Brain microvascular endothelial cell (primary cell): Measurements from ENCODE around the gene CDYL.
A peak's percentile ranks its signal among the peaks of the same experiment; 100 is the strongest.

Experiments
- DNase-seq: peaks from one replicate; pipeline ENCODE4 v3.0.0-alpha.2; 2020
- H3K27ac ChIP-seq: fragments of 250-450 bp; sonication (Bioruptor Pico); 2 replicates; pipeline ENCODE4 v1.5.1; 2020; ENCODE audit warnings: mild to moderate bottlenecking, moderate library complexity
- H3K27me3 ChIP-seq: fragments of 250-450 bp; sonication (Bioruptor Pico); replicated peaks from 2 replicates; pipeline ENCODE4 v1.5.1; 2020; ENCODE audit warnings: mild to moderate bottlenecking
- H3K36me3 ChIP-seq: fragments of 250-450 bp; sonication (Bioruptor Pico); replicated peaks from 2 replicates; pipeline ENCODE4 v1.5.1; 2020; ENCODE audit warnings: mild to moderate bottlenecking
- H3K4me3 ChIP-seq: 2 replicates; pipeline ENCODE4 v1.5.1; 2011; ENCODE audit warnings: low read depth, mild to moderate bottlenecking, control low read depth, low read length, moderate library complexity
- in situ Hi-C: cut with HindIII; loops from 2 replicates; pipeline ENCODE4 v1.10.0; 2017; ENCODE audit warnings: low sequenced_read_pairs, low pct_ligation_motif_present
- TF ChIP-seq, protein P1 (sequence below): IDR thresholded peaks from 2 replicates; pipeline ENCODE4 v1.5.1; 2011; ENCODE audit warnings: low read depth, mild to moderate bottlenecking, moderate library complexity, low read length, control low read depth, inconsistent platforms; ENCODE audit errors: missing control alignments

The CDYL gene

DNA sequence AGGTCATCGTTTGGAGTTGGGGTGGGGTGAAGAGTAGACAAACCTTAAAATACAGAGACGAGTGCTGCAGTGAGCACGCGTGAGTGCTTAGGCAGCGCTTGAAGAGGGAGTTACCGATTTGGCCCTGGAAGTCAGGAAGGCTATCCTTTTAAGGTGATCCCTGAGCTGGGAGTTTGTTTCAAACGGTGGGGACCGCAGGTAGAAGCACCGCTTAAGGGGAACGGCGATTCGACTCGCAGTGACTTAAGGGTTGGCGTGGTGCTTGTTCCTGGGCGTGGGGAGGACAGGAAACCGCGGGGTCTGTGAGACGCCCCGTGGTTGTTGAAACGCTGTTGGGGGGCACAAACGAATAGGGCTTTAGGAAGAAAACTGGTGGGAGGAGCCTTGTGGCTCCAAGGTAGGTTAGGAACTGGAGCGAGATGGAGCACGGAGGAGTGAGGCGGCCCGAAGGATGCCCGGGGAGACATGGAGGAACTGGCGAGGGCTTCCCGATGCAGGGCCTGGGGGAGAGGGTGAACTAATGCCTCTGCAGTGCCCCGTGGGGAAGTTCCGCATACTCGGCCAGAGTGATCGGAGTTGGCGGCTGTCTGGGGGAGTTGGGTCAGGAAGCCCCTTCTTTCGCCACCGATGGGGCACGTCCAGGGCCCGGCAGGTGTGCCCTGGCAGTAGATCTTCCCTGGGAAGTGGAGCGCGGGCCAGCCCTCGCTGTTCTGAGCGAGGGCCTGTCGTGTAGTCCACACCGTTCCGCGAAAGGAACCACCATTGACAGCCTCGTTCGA lies 1.3 kb upstream of the CDYL start:
- H3K4me3 ChIP-seq, result peak overlapping the region; percentile 52
- in situ Hi-C loops, result no loop called here
- peaks cover 3% of the 10 kb centered on the region for H3K27me3 ChIP-seq
- no peaks in the 10 kb centered on the region for H3K36me3 ChIP-seq
- TF ChIP-seq, protein P1, sequence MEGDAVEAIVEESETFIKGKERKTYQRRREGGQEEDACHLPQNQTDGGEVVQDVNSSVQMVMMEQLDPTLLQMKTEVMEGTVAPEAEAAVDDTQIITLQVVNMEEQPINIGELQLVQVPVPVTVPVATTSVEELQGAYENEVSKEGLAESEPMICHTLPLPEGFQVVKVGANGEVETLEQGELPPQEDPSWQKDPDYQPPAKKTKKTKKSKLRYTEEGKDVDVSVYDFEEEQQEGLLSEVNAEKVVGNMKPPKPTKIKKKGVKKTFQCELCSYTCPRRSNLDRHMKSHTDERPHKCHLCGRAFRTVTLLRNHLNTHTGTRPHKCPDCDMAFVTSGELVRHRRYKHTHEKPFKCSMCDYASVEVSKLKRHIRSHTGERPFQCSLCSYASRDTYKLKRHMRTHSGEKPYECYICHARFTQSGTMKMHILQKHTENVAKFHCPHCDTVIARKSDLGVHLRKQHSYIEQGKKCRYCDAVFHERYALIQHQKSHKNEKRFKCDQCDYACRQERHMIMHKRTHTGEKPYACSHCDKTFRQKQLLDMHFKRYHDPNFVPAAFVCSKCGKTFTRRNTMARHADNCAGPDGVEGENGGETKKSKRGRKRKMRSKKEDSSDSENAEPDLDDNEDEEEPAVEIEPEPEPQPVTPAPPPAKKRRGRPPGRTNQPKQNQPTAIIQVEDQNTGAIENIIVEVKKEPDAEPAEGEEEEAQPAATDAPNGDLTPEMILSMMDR, result no peak
- no peak for DNase-seq
- H3K27ac ChIP-seq, result no peak overlapping the region

DNA sequence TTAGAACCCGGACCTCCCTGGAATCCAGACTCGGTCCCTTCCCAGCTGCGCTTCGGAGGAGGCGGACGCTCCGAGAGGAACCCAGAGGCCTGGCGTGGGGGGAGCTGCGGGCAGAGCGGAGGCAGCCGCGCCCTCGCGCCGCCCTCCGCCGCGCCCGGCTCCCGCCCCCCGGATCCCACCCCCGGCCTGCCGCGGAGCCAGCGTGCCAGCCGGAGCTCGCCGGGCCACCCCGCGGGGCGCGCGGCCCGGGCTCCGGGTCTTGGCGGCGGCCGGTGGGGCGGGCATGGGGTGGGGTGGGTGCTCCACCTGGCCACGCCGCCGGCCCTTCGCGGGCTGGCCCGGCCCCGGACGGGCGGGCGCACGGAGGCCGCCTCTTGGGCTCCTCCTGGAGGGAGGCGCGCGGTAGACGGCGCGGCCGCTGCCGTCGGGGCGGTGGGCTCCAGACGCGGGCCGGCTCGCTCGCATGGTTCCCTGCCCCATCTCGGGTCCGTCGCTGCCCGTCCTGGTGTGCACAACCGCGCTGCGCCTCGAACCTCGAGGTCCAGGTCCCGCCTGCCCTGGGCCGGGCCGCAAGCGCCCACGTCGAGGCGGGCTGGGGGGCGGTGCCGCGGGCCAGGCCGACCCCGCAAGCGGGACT lies 592 bp upstream of the CDYL start:
- peak; percentile 4 for DNase-seq
- Histone ChIP-seq H3K4me3 (peak overlapping the region; percentile 52), H3K36me3 (no peaks in the 10 kb centered on the region), H3K27me3 (peaks cover 3% of the 10 kb centered on the region), H3K27ac (peak overlapping the region; percentile 36)
- in situ Hi-C loops, result no loop called here
- TF ChIP-seq, protein P1, result no peak

DNA sequence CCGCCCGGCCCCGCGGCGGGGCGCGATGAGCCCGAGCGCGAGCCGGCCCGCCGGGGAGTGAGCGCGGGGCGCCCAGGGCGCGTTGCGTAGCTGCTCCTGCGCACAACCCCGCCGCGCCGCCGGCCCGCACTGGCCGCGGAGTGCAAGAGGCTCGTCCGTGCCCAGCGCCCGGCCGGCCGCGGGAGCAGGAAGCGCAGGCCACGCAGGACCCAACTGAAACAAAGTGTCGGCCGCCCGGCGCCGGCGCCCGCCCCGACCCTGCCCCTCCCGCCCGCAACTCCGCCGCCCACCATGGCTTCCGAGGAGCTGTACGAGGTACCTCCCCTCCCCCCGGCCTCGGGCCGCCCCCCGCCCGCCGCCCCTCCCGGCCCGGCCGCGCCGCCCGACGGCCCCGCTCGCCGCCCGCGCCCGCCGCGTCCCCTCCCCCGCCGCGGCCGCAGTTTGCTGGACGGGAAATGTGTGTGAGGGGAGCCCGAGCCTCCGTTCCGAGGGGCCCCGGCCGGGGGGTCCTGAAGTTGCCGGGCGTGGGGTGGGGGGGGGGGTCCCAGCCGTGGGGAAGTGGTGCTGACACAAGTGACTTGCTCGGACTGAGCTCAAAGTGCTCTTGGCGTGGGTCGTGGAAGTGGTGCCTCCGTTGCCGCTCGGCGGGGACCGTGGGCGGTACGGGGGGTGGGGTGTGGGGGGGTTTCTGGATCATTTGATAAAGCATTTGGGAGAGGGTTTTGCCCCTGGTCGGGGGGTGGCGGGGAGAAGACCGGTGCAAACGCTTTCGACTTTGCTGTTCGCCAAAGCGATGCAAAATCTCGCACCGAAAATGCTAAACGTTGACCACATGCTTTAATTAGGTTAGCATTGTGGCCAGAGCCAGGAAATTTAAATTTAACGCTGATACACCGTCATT lies 539 bp downstream of the CDYL start:
- H3K27ac ChIP-seq, result peak overlapping the region; percentile 48
- TF ChIP-seq, protein P1, result no peak
- in situ Hi-C loops, result no loop called here
- H3K36me3 ChIP-seq, result no peaks in the 10 kb centered on the region
- H3K27me3 ChIP-seq, result peaks cover 3% of the 10 kb centered on the region
- DNase-seq, result peak; percentile 17
- peak overlapping the region; percentile 63 for H3K4me3 ChIP-seq

DNA sequence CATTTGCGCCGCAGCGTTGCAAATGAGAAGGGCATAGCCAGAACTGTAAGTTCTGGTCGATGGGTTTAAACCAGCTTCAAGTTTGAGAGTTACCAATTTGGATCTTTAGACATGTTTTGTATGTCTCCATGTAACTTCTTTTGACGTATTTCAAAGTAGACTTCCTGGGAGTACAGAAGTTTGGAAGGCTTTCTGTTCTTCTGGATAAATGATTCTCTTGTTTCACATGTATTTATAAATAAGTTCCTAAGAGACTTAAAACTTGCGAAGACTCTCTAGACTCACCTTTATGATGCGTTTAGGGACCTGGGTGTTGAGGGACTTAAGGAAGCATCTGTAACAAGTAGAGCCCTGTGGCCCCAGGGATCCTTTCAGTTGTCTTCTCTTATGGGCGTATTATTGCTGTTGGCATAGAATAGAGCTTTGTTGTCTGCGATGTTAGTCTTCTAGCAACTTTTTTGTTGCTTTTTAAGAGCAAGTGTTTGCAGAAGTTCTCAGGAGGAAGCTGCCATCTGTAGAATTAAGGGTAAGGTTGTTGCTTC lies 1.3 kb downstream of the CDYL start:
- Histone ChIP-seq H3K36me3 (no peaks in the 10 kb centered on the region), H3K4me3 (peak overlapping the region; percentile 63), H3K27ac (no peak overlapping the region), H3K27me3 (peaks cover 3% of the 10 kb centered on the region)
- in situ Hi-C loops, result no loop called here
- TF ChIP-seq, protein P1, result no peak
- no peak for DNase-seq

DNA sequence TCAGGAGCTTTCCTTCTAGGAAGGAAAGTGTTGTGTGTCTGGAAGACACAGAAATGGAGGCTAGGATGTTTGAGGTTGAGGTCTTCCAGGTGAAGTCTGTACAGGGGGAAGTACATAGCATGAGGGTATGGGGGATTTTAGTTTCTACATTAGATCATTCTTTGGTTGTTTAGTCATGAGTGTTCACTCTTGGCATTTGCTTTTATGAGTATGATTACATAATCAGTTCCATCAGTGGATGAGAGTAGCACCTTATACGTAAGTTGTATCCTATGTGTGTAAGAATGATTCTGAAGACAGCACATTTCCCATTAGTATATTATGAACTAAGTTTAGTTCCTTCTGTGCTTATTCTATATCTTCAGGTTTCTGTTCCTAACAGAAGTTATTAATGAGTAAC lies 1.9 kb downstream of the CDYL start:
- TF ChIP-seq, protein P1, result no peak
- no peaks in the 10 kb centered on the region for H3K36me3 ChIP-seq
- H3K27me3 ChIP-seq, result peaks cover 3% of the 10 kb centered on the region
- no peak overlapping the region for H3K27ac ChIP-seq
- in situ Hi-C loops, result no loop called here
- no peak overlapping the region for H3K4me3 ChIP-seq
- DNase-seq, result no peak
